Measurements from ENCODE around the gene TIMM21.

- TF ChIP-seq POLR2A (IDR thresholded peaks at IDR 0.05) = no peak
- TF ChIP-seq CTCF (IDR thresholded peaks at IDR 0.05) = no peak
These were observed 17.2 kb upstream of the TIMM21 start for GRCh38 chr18:74131124-74131523.

Data from lower leg skin (tissue), 3 donors.